ENCODE measurements around the gene ARL14.

The ARL14 gene

GRCh38 chr3:160676547-160677303 is at the start of gene ARL14:
Gene ARL14 (plus strand): TSS chr3:160677160. CDS start chr3:160677347, 187 bp downstream.
- no peaks in the 10 kb centered on the region for H3K36me3 ChIP-seq (ENCODE audit: control insufficient read depth, insufficient read depth, low read length)
- peak within 1 kb of the TSS; percentile 58 for H3K4me3 ChIP-seq (ENCODE audit: low read length)
- H3K27me3 ChIP-seq (ENCODE audit: control insufficient read depth, insufficient read depth, low read length) = no peaks in the 10 kb centered on the region
- H3K27ac ChIP-seq (ENCODE audit: low read depth, low read length) = no peak within 1 kb of the TSS
- peak within 1 kb of the TSS; percentile 49 for H3K9ac ChIP-seq (ENCODE audit: low read length)
- H3K4me1 ChIP-seq (ENCODE audit: control insufficient read depth, insufficient read depth, low read length) = no peaks in the 10 kb centered on the region

GRCh38 chr3:160629491-160629890 is 47.5 kb upstream of the ARL14 start:
- H3K36me3 ChIP-seq (ENCODE audit: control insufficient read depth, insufficient read depth, low read length) = no peaks in the 10 kb centered on the region
- no peak overlapping the region for H3K4me3 ChIP-seq (ENCODE audit: low read length)
- no peaks in the 10 kb centered on the region for H3K27me3 ChIP-seq (ENCODE audit: control insufficient read depth, insufficient read depth, low read length)
- no peak overlapping the region for H3K9ac ChIP-seq (ENCODE audit: low read length)
- no peak overlapping the region for H3K27ac ChIP-seq (ENCODE audit: low read depth, low read length)
- no peaks in the 10 kb centered on the region for H3K4me1 ChIP-seq (ENCODE audit: control insufficient read depth, insufficient read depth, low read length)

GRCh38 chr3:160633361-160634083 is 43.4 kb upstream of the ARL14 start:
- no peak overlapping the region for H3K27ac ChIP-seq (ENCODE audit: low read depth, low read length)
- no peak overlapping the region for H3K9ac ChIP-seq (ENCODE audit: low read length)
- H3K4me1 ChIP-seq (ENCODE audit: control insufficient read depth, insufficient read depth, low read length) = no peaks in the 10 kb centered on the region
- no peaks in the 10 kb centered on the region for H3K27me3 ChIP-seq (ENCODE audit: control insufficient read depth, insufficient read depth, low read length)
- no peak overlapping the region for H3K4me3 ChIP-seq (ENCODE audit: low read length)
- H3K36me3 ChIP-seq (ENCODE audit: control insufficient read depth, insufficient read depth, low read length) = no peaks in the 10 kb centered on the region

GRCh38 chr3:160635213-160635612 is 41.7 kb upstream of the ARL14 start:
- Histone ChIP-seq H3K4me1 (ENCODE audit: control insufficient read depth, insufficient read depth, low read length) (no peaks in the 10 kb centered on the region), H3K36me3 (ENCODE audit: control insufficient read depth, insufficient read depth, low read length) (no peaks in the 10 kb centered on the region), H3K4me3 (ENCODE audit: low read length) (no peak overlapping the region), H3K27ac (ENCODE audit: low read depth, low read length) (no peak overlapping the region), H3K27me3 (ENCODE audit: control insufficient read depth, insufficient read depth, low read length) (no peaks in the 10 kb centered on the region), H3K9ac (ENCODE audit: low read length) (no peak overlapping the region)

GRCh38 chr3:160637086-160637485 is 39.9 kb upstream of the ARL14 start:
- Histone ChIP-seq H3K9ac (ENCODE audit: low read length) (no peak overlapping the region), H3K4me1 (ENCODE audit: control insufficient read depth, insufficient read depth, low read length) (no peaks in the 10 kb centered on the region), H3K27ac (ENCODE audit: low read depth, low read length) (no peak overlapping the region), H3K36me3 (ENCODE audit: control insufficient read depth, insufficient read depth, low read length) (no peaks in the 10 kb centered on the region), H3K4me3 (ENCODE audit: low read length) (no peak overlapping the region), H3K27me3 (ENCODE audit: control insufficient read depth, insufficient read depth, low read length) (no peaks in the 10 kb centered on the region)

GRCh38 chr3:160638184-160638583 is 38.8 kb upstream of the ARL14 start:
- H3K27ac ChIP-seq (ENCODE audit: low read depth, low read length) = no peak overlapping the region
- H3K9ac ChIP-seq (ENCODE audit: low read length) = no peak overlapping the region
- no peak overlapping the region for H3K4me3 ChIP-seq (ENCODE audit: low read length)
- no peaks in the 10 kb centered on the region for H3K36me3 ChIP-seq (ENCODE audit: control insufficient read depth, insufficient read depth, low read length)
- no peaks in the 10 kb centered on the region for H3K27me3 ChIP-seq (ENCODE audit: control insufficient read depth, insufficient read depth, low read length)
- H3K4me1 ChIP-seq (ENCODE audit: control insufficient read depth, insufficient read depth, low read length) = no peaks in the 10 kb centered on the region

GRCh38 chr3:160641665-160642309 is 35.2 kb upstream of the ARL14 start:
- Histone ChIP-seq H3K4me1 (ENCODE audit: control insufficient read depth, insufficient read depth, low read length) (no peaks in the 10 kb centered on the region), H3K9ac (ENCODE audit: low read length) (no peak overlapping the region), H3K4me3 (ENCODE audit: low read length) (no peak overlapping the region), H3K27me3 (ENCODE audit: control insufficient read depth, insufficient read depth, low read length) (no peaks in the 10 kb centered on the region), H3K27ac (ENCODE audit: low read depth, low read length) (no peak overlapping the region), H3K36me3 (ENCODE audit: control insufficient read depth, insufficient read depth, low read length) (no peaks in the 10 kb centered on the region)

GRCh38 chr3:160643994-160644393 is 33.0 kb upstream of the ARL14 start:
- Histone ChIP-seq H3K4me3 (ENCODE audit: low read length) (no peak overlapping the region), H3K27ac (ENCODE audit: low read depth, low read length) (no peak overlapping the region), H3K4me1 (ENCODE audit: control insufficient read depth, insufficient read depth, low read length) (no peaks in the 10 kb centered on the region), H3K9ac (ENCODE audit: low read length) (no peak overlapping the region), H3K36me3 (ENCODE audit: control insufficient read depth, insufficient read depth, low read length) (no peaks in the 10 kb centered on the region), H3K27me3 (ENCODE audit: control insufficient read depth, insufficient read depth, low read length) (no peaks in the 10 kb centered on the region)

GRCh38 chr3:160644491-160644890 is 32.5 kb upstream of the ARL14 start:
- H3K4me3 ChIP-seq (ENCODE audit: low read length) = no peak overlapping the region
- H3K36me3 ChIP-seq (ENCODE audit: control insufficient read depth, insufficient read depth, low read length) = no peaks in the 10 kb centered on the region
- no peak overlapping the region for H3K27ac ChIP-seq (ENCODE audit: low read depth, low read length)
- no peaks in the 10 kb centered on the region for H3K4me1 ChIP-seq (ENCODE audit: control insufficient read depth, insufficient read depth, low read length)
- H3K27me3 ChIP-seq (ENCODE audit: control insufficient read depth, insufficient read depth, low read length) = no peaks in the 10 kb centered on the region
- no peak overlapping the region for H3K9ac ChIP-seq (ENCODE audit: low read length)

- no peak overlapping the region for H3K27ac ChIP-seq (ENCODE audit: low read depth, low read length)
Measured at GRCh38 chr3:160648701-160649100, 28.3 kb upstream of the ARL14 start.

GRCh38 chr3:160649596-160649995 is 27.4 kb upstream of the ARL14 start:
- Histone ChIP-seq H3K9ac (ENCODE audit: low read length) (no peak overlapping the region), H3K36me3 (ENCODE audit: control insufficient read depth, insufficient read depth, low read length) (no peaks in the 10 kb centered on the region), H3K4me1 (ENCODE audit: control insufficient read depth, insufficient read depth, low read length) (no peaks in the 10 kb centered on the region), H3K27ac (ENCODE audit: low read depth, low read length) (no peak overlapping the region), H3K27me3 (ENCODE audit: control insufficient read depth, insufficient read depth, low read length) (no peaks in the 10 kb centered on the region), H3K4me3 (ENCODE audit: low read length) (no peak overlapping the region)

More at GRCh38 chr3:160648701-160649100, 28.3 kb upstream of the ARL14 start:
- no peaks in the 10 kb centered on the region for H3K27me3 ChIP-seq (ENCODE audit: control insufficient read depth, insufficient read depth, low read length)
- H3K9ac ChIP-seq (ENCODE audit: low read length) = no peak overlapping the region
- H3K4me3 ChIP-seq (ENCODE audit: low read length) = no peak overlapping the region
- no peaks in the 10 kb centered on the region for H3K4me1 ChIP-seq (ENCODE audit: control insufficient read depth, insufficient read depth, low read length)
- no peaks in the 10 kb centered on the region for H3K36me3 ChIP-seq (ENCODE audit: control insufficient read depth, insufficient read depth, low read length)

GRCh38 chr3:160653512-160653911 is 23.4 kb upstream of the ARL14 start:
- H3K4me3 ChIP-seq (ENCODE audit: low read length) = no peak overlapping the region
- no peaks in the 10 kb centered on the region for H3K27me3 ChIP-seq (ENCODE audit: control insufficient read depth, insufficient read depth, low read length)
- no peaks in the 10 kb centered on the region for H3K36me3 ChIP-seq (ENCODE audit: control insufficient read depth, insufficient read depth, low read length)
- H3K27ac ChIP-seq (ENCODE audit: low read depth, low read length) = no peak overlapping the region
- no peak overlapping the region for H3K9ac ChIP-seq (ENCODE audit: low read length)
- H3K4me1 ChIP-seq (ENCODE audit: control insufficient read depth, insufficient read depth, low read length) = no peaks in the 10 kb centered on the region

Data from rectal smooth muscle tissue (tissue), 1 donor.